GM12878 (cell line): ENCODE results near the gene PHC2. TPM values are rescaled to one million over a fixed set of nuclear protein-coding genes. Genes with fewer than 3 reads are reported as not detected.

Source experiments
- ATAC-seq: fragments of 200-7000 bp; cut with Tn5 transposase; 3 replicates; pipeline ENCODE4 v1.9.1; 2020; ENCODE audit warnings: mild to moderate bottlenecking, moderate library complexity
- BruUV-seq: library from RNA; stranded (reverse); fragments of 400-500 nt; replicated peaks from 2 replicates; lab custom pipeline; 2021; lab: Mats Ljungman, UMichigan
- CTCF ChIA-PET: fragments of 300-600 bp; sonication (Branson Sonifier 250); formaldehyde crosslinking; extraction: SDS; loops from one replicate; lab custom pipeline; 2021; ENCODE audit warnings: inconsistent platforms; lab: Yijun Ruan, JAX
- POLR2A ChIA-PET: fragments of 350-600 bp; formaldehyde crosslinking; extraction: SDS; loops from one replicate; lab custom pipeline; 2021; ENCODE audit warnings: inconsistent platforms; lab: Charles Lee
- RAD21 ChIA-PET: fragments of 300-600 bp; sonication (Branson Sonifier 250); formaldehyde crosslinking; loops from one replicate; lab custom pipeline; 2023; ENCODE audit warnings: antibody characterized with exemption; ENCODE audit not compliant: unreplicated experiment; lab: Charles Lee
- SMC1A ChIA-PET: fragments of 300-600 bp; sonication (Branson Sonifier 250); formaldehyde crosslinking; loops from one replicate; lab custom pipeline; 2023; ENCODE audit not compliant: unreplicated experiment, uncharacterized antibody; lab: Charles Lee
- DNase-seq: peaks from one replicate; pipeline ENCODE4 v3.0.0-alpha.2; 2011; ENCODE audit warnings: low read depth, low spot score
- FAIRE-seq: peaks from 3 replicates; lab custom pipeline; 2011; peaks lifted over from hg19 to GRCh38; lab: Jason Lieb, UNC
- H2AFZ ChIP-seq: 2 replicates; pipeline ENCODE4 v1.6.0; 2011; ENCODE audit warnings: low read depth, low read length, control low read depth; ENCODE audit not compliant: control insufficient read depth
- H3K27ac ChIP-seq: 2 replicates; pipeline ENCODE4 v1.5.1; 2011; ENCODE audit warnings: control low read depth; ENCODE audit not compliant: control insufficient read depth, insufficient read depth
- H3K27me3 ChIP-seq, 2 experiments: replicated peaks in 1 of 2; 2 replicates each; pipeline versions ENCODE4 v1.6.0 to v1.6.1; 2011; ENCODE audit warnings: low read length in 1 of 2; ENCODE audit not compliant: control insufficient read depth in 2 of 2, insufficient read depth in 2 of 2
- H3K36me3 ChIP-seq, 2 experiments: 2 replicates each; pipeline ENCODE4 v1.5.1; 2011; ENCODE audit warnings: low read length in 1 of 2; ENCODE audit not compliant: control insufficient read depth in 2 of 2, insufficient read depth in 2 of 2
- H3K4me1 ChIP-seq: 2 replicates; pipeline ENCODE4 v1.6.1; 2011; ENCODE audit warnings: mild to moderate bottlenecking, low read length, moderate library complexity, mixed read lengths; ENCODE audit not compliant: control insufficient read depth, insufficient read depth
- H3K4me2 ChIP-seq: 2 replicates; pipeline ENCODE4 v1.6.0; 2011; ENCODE audit warnings: control low read depth; ENCODE audit not compliant: control insufficient read depth, insufficient read depth
- H3K4me3 ChIP-seq: fragments of 200-600 bp; sonication (generic); 2 replicates; pipeline ENCODE4 v1.5.1; 2016
- H3K79me2 ChIP-seq: 2 replicates; pipeline ENCODE4 v1.6.0; 2011; ENCODE audit warnings: low read length; ENCODE audit not compliant: control insufficient read depth, insufficient read depth
- H3K9ac ChIP-seq: 2 replicates; pipeline ENCODE4 v1.8.0; 2011; ENCODE audit warnings: low read length, control low read depth, mixed read lengths; ENCODE audit not compliant: control insufficient read depth, insufficient read depth
- H3K9me3 ChIP-seq: replicated peaks from 3 replicates; pipeline ENCODE4 v1.5.1; 2011; ENCODE audit warnings: mild to moderate bottlenecking, low read length; ENCODE audit not compliant: control insufficient read depth, insufficient read depth
- H4K20me1 ChIP-seq: 2 replicates; pipeline ENCODE4 v1.6.0; 2011; ENCODE audit not compliant: control insufficient read depth, insufficient read depth
- E2F8 ChIP-seq: fragments of 450-650 bp; IDR thresholded peaks from 2 replicates; pipeline ENCODE4 v1.6.1; 2018; ENCODE audit warnings: mild to moderate bottlenecking, low read depth, moderate library complexity; ENCODE audit not compliant: partially characterized antibody
- EED ChIP-seq: sonication (generic); IDR thresholded peaks from 2 replicates; pipeline ENCODE4 v1.6.1; 2016; ENCODE audit warnings: antibody characterized with exemption, low read depth
- EZH2 ChIP-seq: IDR thresholded peaks from 2 replicates; pipeline ENCODE4 v1.6.1; 2012; ENCODE audit warnings: low read depth, mild to moderate bottlenecking, control low read depth, inconsistent platforms, low read length, borderline replicate concordance; ENCODE audit not compliant: control insufficient read depth
- IKZF1 ChIP-seq: fragments of 450-650 bp; conservative IDR thresholded peaks from 2 replicates; pipeline ENCODE4 v1.6.1; 2017; ENCODE audit warnings: antibody characterized with exemption, mild to moderate bottlenecking
- KDM1A ChIP-seq: fragments of 200-600 bp; sonication (generic); IDR thresholded peaks from 2 replicates; pipeline ENCODE4 v1.6.1; 2016; ENCODE audit warnings: borderline replicate concordance
- MXI1 ChIP-seq: fragments of 150-350 bp; IDR thresholded peaks from 2 replicates; pipeline ENCODE4 v1.6.1; 2011; ENCODE audit warnings: low read depth, mild to moderate bottlenecking, inconsistent platforms, low read length, improper control_type of control experiment
- MYC ChIP-seq: IDR thresholded peaks from 2 replicates; pipeline ENCODE4 v1.6.1; 2011; ENCODE audit warnings: mild to moderate bottlenecking, low read length, moderate library complexity, inconsistent platforms; ENCODE audit not compliant: insufficient read depth, insufficient replicate concordance, insufficient read length, severe bottlenecking
- PKNOX1 ChIP-seq: fragments of 450-650 bp; IDR thresholded peaks from 2 replicates; pipeline ENCODE4 v1.6.1; 2016; ENCODE audit warnings: mild to moderate bottlenecking
- PML ChIP-seq: IDR thresholded peaks from 2 replicates; pipeline ENCODE4 v1.6.1; 2012; ENCODE audit warnings: low read length, inconsistent platforms
- POLR2AphosphoS5 ChIP-seq: IDR thresholded peaks from 2 replicates; pipeline ENCODE4 v1.6.1; 2011; ENCODE audit warnings: mild to moderate bottlenecking, low read length, inconsistent platforms
- SIN3A ChIP-seq: IDR thresholded peaks from 2 replicates; pipeline ENCODE4 v1.6.1; 2012; ENCODE audit warnings: low read depth, low read length, improper control_type of control experiment
- SMARCA5 ChIP-seq: fragments of 450-650 bp; IDR thresholded peaks from 2 replicates; pipeline ENCODE4 v1.6.1; 2017; ENCODE audit warnings: mild to moderate bottlenecking
- SUPT20H ChIP-seq: IDR thresholded peaks from 2 replicates; pipeline ENCODE4 v1.6.1; 2011; ENCODE audit warnings: low read depth, mild to moderate bottlenecking, low read length, moderate library complexity, borderline replicate concordance; ENCODE audit not compliant: control insufficient read depth
- TAF1 ChIP-seq: IDR thresholded peaks from 2 replicates; pipeline ENCODE4 v1.6.1; 2011; ENCODE audit warnings: mild to moderate bottlenecking, low read depth, low read length, borderline replicate concordance
- ZNF274 ChIP-seq: IDR thresholded peaks from one replicate; pipeline ENCODE4 v1.8.0; 2011; ENCODE audit not compliant: insufficient read length, insufficient read depth
- ZNF592 ChIP-seq: fragments of 450-650 bp; IDR thresholded peaks from 2 replicates; pipeline ENCODE4 v1.6.1; 2017; ENCODE audit warnings: mild to moderate bottlenecking, moderate library complexity
- ZNF622 ChIP-seq: fragments of 450-650 bp; IDR thresholded peaks from 2 replicates; pipeline ENCODE4 v1.6.1; 2017; ENCODE audit warnings: mild to moderate bottlenecking, inconsistent platforms
- WGBS: methylation state at CpG from one replicate; pipeline ENCODE4 v1.1.6; 2016; ENCODE audit warnings: low lambda C conversion rate; ENCODE audit not compliant: insufficient replicate concordance, insufficient coverage; ENCODE audit errors: missing lambda C conversion rate; 5-methylcytosine and 5-hydroxymethylcytosine counted together
- in situ Hi-C: fragments of 300-500 bp; cut with MboI; formaldehyde crosslinking; loops from 9 replicates; pipeline ENCODE4 v1.14.3; 2018; ENCODE audit warnings: mixed read lengths
- intact Hi-C: fragments of 100-400 bp; cut with micrococcal nuclease; formaldehyde crosslinking; loops from one replicate; pipeline ENCODE4 v1.14.2; 2022; ENCODE audit not compliant: unreplicated experiment
- polyA plus RNA-seq, 11 experiments: library from polyadenylated mRNA; depleted of rRNA in 4 of 11; unstranded in 6 of 11; stranded (reverse) in 5 of 11; fragments of >200 nt; fragmentation: Nextera tagmentation in 4 of 11; fragmentation: Illumina TruSeq in 1 of 11; extraction: Ambion mirVana in 4 of 11; extraction: Trizol in 1 of 11; gene quantifications; 1 replicate in 1 of 11; 2 replicates in 10 of 11; pipeline versions ENCODE4 v1.2.1 to v1.2.3, GENCODE V29; 2011 to 2016; ENCODE audit warnings: inconsistent platforms in 2 of 11, missing spikeins in 2 of 11, low read depth in 1 of 11
- total RNA-seq, 4 experiments: library from RNA; depleted of rRNA in 3 of 4; stranded (reverse); fragments of >200 nt in 3 of 4; fragmentation: Illumina TruSeq in 1 of 4; extraction: Trizol in 1 of 4; gene quantifications; 2 replicates each; pipeline versions ENCODE4 v1.2.1 to v1.2.3, GENCODE V29; 2013 to 2021

PHC2 gene
- total and polyA plus RNA-seq, 10 of the 15 experiments (the other 5 are each of a cell fraction or from before 2014, with no cell fraction given), result 2.0 to 35.9 (median 16.4) TPM

GRCh38 chr1:33277488-33278084 is 153.3 kb downstream of the PHC2 start:
- ChIA-PET CTCF (interaction anchor here (0.6 to 1.3 kb wide), 4 partner anchors 18 to 194 kb away, joined by 3 to 6 read pairs (median 4); no protein-coding TSS in a partner anchor), POLR2A (no interaction called here), RAD21 (no interaction called here), SMC1A (interaction anchor here (0.5 kb wide), 1 partner anchor 184 kb away, joined by 3 read pairs; no protein-coding TSS in a partner anchor)
- in situ Hi-C loops (no loop called here), intact Hi-C loops (no loop called here)
- no peak overlapping the region for H3K4me3 ChIP-seq
- TF ChIP-seq ZNF274 (no peak), ZNF592 (no peak), SUPT20H (no peak), IKZF1 (no peak), EED (no peak), MYC (no peak), MXI1 (no peak), PML (no peak), TAF1 (no peak), KDM1A (no peak), SMARCA5 (no peak), SIN3A (no peak), E2F8 (no peak), ZNF622 (no peak), EZH2 (no peak), PKNOX1 (no peak), POLR2AphosphoS5 (no peak)
- no peak for ATAC-seq
- no peak for DNase-seq
- no TSS peak for BruUV-seq
- H3K27me3 ChIP-seq, result no peaks in the 10 kb centered on the region
- 65% methylated on average over 11 of the region's 11 CpGs for WGBS
- FAIRE-seq, result no peak
- no peak overlapping the region for H3K27ac ChIP-seq
- no peaks in the 10 kb centered on the region for H4K20me1 ChIP-seq
- H3K4me1 ChIP-seq, result peaks cover 6% of the 10 kb centered on the region
- H3K79me2 ChIP-seq, result no peaks in the 10 kb centered on the region
- H3K9me3 ChIP-seq, result no peaks in the 10 kb centered on the region
- H2AFZ ChIP-seq, result no peak overlapping the region
- no peak overlapping the region for H3K4me2 ChIP-seq
- peaks cover 0 to 5% of the 10 kb centered on the region in 2 experiments; a peak in 3 of 4 replicates for H3K36me3 ChIP-seq
- no peak overlapping the region for H3K9ac ChIP-seq
